SK-N-SH treated with all-trans-retinoic acid at 6 μM for 48 hours (cell line): ENCODE measurements around the gene METRNL.

Experiments used
- ATAC-seq: fragments of 200-7000 bp; cut with Tn5 transposase; 3 replicates; pipeline ENCODE4 v1.9.1; 2020; ENCODE audit warnings: mild to moderate bottlenecking, moderate library complexity
- ARNTL ChIP-seq: fragments of 450-650 bp; formaldehyde crosslinking; IDR thresholded peaks from 2 replicates; pipeline ENCODE4 v1.5.0; 2020; ENCODE audit warnings: low read depth, mild to moderate bottlenecking, moderate library complexity, borderline replicate concordance
- BACH2 ChIP-seq: fragments of 250-450 bp; sonication (Bioruptor Pico); IDR thresholded peaks from 2 replicates; pipeline ENCODE4 v1.9.0; 2021; ENCODE audit warnings: mild to moderate bottlenecking, borderline replicate concordance
- CREB5 ChIP-seq: fragments of 250-450 bp; sonication (Bioruptor Pico); IDR thresholded peaks from 2 replicates; pipeline ENCODE4 v1.5.1; 2020; ENCODE audit warnings: low read depth, mild to moderate bottlenecking, moderate library complexity
- CSDC2 ChIP-seq: fragments of 250-450 bp; sonication (Bioruptor Pico); IDR thresholded peaks from 2 replicates; pipeline ENCODE4 v1.5.0; 2020; ENCODE audit warnings: mild to moderate bottlenecking, moderate library complexity
- ESRRG ChIP-seq: fragments of 250-450 bp; sonication (Bioruptor Pico); IDR thresholded peaks from 2 replicates; pipeline ENCODE4 v1.6.1; 2021; ENCODE audit warnings: mild to moderate bottlenecking
- GLIS3 ChIP-seq: fragments of 250-450 bp; sonication (Bioruptor Pico); IDR thresholded peaks from 2 replicates; pipeline ENCODE4 v1.5.0; 2020; ENCODE audit warnings: mild to moderate bottlenecking, moderate library complexity
- ISL1 ChIP-seq: fragments of 250-450 bp; sonication (Bioruptor Pico); IDR thresholded peaks from 2 replicates; pipeline ENCODE4 v2.1.2; 2022; ENCODE audit warnings: mild to moderate bottlenecking, moderate library complexity
- OSR1 ChIP-seq: fragments of 250-450 bp; sonication (Bioruptor Pico); IDR thresholded peaks from 2 replicates; pipeline ENCODE4 v1.8.0; 2022; ENCODE audit warnings: moderate library complexity, mild to moderate bottlenecking, inconsistent platforms
- PATZ1 ChIP-seq: fragments of 250-450 bp; sonication (Bioruptor Pico); IDR thresholded peaks from 2 replicates; pipeline ENCODE4 v1.8.0; 2020; ENCODE audit warnings: mild to moderate bottlenecking, moderate library complexity, borderline replicate concordance
- POU6F1 ChIP-seq: fragments of 250-450 bp; sonication (Bioruptor Pico); IDR thresholded peaks from 2 replicates; pipeline ENCODE4 v1.8.0; 2021; ENCODE audit warnings: low read depth, mild to moderate bottlenecking, moderate library complexity, borderline replicate concordance
- PPARA ChIP-seq: fragments of 250-450 bp; sonication (Bioruptor Pico); IDR thresholded peaks from 2 replicates; pipeline ENCODE4 v1.5.0; 2020; ENCODE audit warnings: mild to moderate bottlenecking, borderline replicate concordance
- RARB ChIP-seq: fragments of 250-450 bp; sonication (Bioruptor Pico); IDR thresholded peaks from 2 replicates; pipeline ENCODE4 v1.8.0; 2021; ENCODE audit warnings: mild to moderate bottlenecking, moderate library complexity
- SNAI2 ChIP-seq: fragments of 250-450 bp; sonication (Bioruptor Pico); IDR thresholded peaks from 2 replicates; pipeline ENCODE4 v1.5.0; 2020; ENCODE audit warnings: mild to moderate bottlenecking, moderate library complexity
- TCF4 ChIP-seq: fragments of 250-450 bp; sonication (Bioruptor Pico); IDR thresholded peaks from 2 replicates; pipeline ENCODE4 v1.8.0; 2021; ENCODE audit warnings: mild to moderate bottlenecking, moderate library complexity, borderline replicate concordance
- TSHZ2 ChIP-seq: fragments of 250-450 bp; sonication (Bioruptor Pico); IDR thresholded peaks from 2 replicates; pipeline ENCODE4 v1.5.0; 2020; ENCODE audit warnings: mild to moderate bottlenecking, moderate library complexity
- ZC3H10 ChIP-seq: fragments of 250-450 bp; sonication (Bioruptor Pico); IDR thresholded peaks from 2 replicates; pipeline ENCODE4 v1.5.1; 2021; ENCODE audit warnings: mild to moderate bottlenecking, moderate library complexity
- ZFP3 ChIP-seq: fragments of 250-450 bp; sonication (Bioruptor Pico); IDR thresholded peaks from 2 replicates; pipeline ENCODE4 v1.5.0; 2020; ENCODE audit warnings: mild to moderate bottlenecking, moderate library complexity
- ZFP30 ChIP-seq: fragments of 450-650 bp; formaldehyde crosslinking; IDR thresholded peaks from 2 replicates; pipeline ENCODE4 v1.5.0; 2022; ENCODE audit warnings: mild to moderate bottlenecking, moderate library complexity
- ZNF565 ChIP-seq: fragments of 450-650 bp; formaldehyde crosslinking; conservative IDR thresholded peaks from 2 replicates; pipeline ENCODE4 v1.5.0; 2020; ENCODE audit warnings: low read depth, mild to moderate bottlenecking, moderate library complexity
- ZNF70 ChIP-seq: fragments of 450-650 bp; formaldehyde crosslinking; IDR thresholded peaks from 2 replicates; pipeline ENCODE4 v1.5.0; 2020; ENCODE audit warnings: mild to moderate bottlenecking, moderate library complexity
- ZNF8 ChIP-seq: fragments of 450-650 bp; formaldehyde crosslinking; IDR thresholded peaks from 2 replicates; pipeline ENCODE4 v1.5.0; 2020; ENCODE audit warnings: mild to moderate bottlenecking, moderate library complexity

Gene METRNL

GRCh38 chr17:83109386-83109785 lies 30.0 kb downstream of the METRNL start:
- ATAC-seq: no peak
- TF ChIP-seq SNAI2 (CRISPR knock-in tag) (no peak), ZFP30 (no peak), PPARA (CRISPR knock-in tag) (no peak), POU6F1 (no peak), ISL1 (CRISPR knock-in tag) (no peak), ZNF70 (CRISPR knock-in tag) (no peak), ZNF565 (CRISPR knock-in tag) (no peak), GLIS3 (CRISPR knock-in tag) (no peak), TSHZ2 (CRISPR knock-in tag) (no peak), BACH2 (CRISPR knock-in tag) (no peak), PATZ1 (CRISPR knock-in tag) (no peak), RARB (CRISPR knock-in tag) (no peak), ZFP3 (CRISPR knock-in tag) (no peak), ESRRG (CRISPR knock-in tag) (no peak), OSR1 (CRISPR knock-in tag) (no peak), ZC3H10 (CRISPR knock-in tag) (no peak), TCF4 (CRISPR knock-in tag) (no peak), CREB5 (no peak)

- ATAC-seq: peak; percentile 94
- TF ChIP-seq ARNTL (no peak), ZNF8 (CRISPR knock-in tag) (no peak), POU6F1 (no peak), ZFP3 (CRISPR knock-in tag) (peak; percentile 63; the same call in 1 of the 2 replicates), PPARA (CRISPR knock-in tag) (no peak), RARB (CRISPR knock-in tag) (no peak), ISL1 (CRISPR knock-in tag) (peak; percentile 64), TSHZ2 (CRISPR knock-in tag) (0 out of 2 replicates have a peak, but pooled peaks have one; percentile 63), SNAI2 (CRISPR knock-in tag) (peak; percentile 69; the same call in 1 of the 2 replicates), ZNF70 (CRISPR knock-in tag) (no peak), GLIS3 (CRISPR knock-in tag) (no peak), OSR1 (CRISPR knock-in tag) (no peak), ZFP30 (no peak), CSDC2 (CRISPR knock-in tag) (0 out of 2 replicates have a peak, but pooled peaks have one; percentile 71), ESRRG (CRISPR knock-in tag) (no peak), TCF4 (CRISPR knock-in tag) (peak; percentile 65), CREB5 (peak; percentile 94; the same call in 1 of the 2 replicates), ZC3H10 (CRISPR knock-in tag) (no peak)
These were observed 30.6 kb downstream of the METRNL start for GRCh38 chr17:83109793-83110645.
